Effector CD4-positive, alpha-beta T cell (primary cell): Measurements from ENCODE around the gene ABCD1.
"Not testable (repeated sequence)": the region's sequence is repeated elsewhere in the genome, so short reads cannot be mapped to it uniquely, and the experiment has no call there.

Experiments
- DNase-seq: peaks from one replicate; pipeline ENCODE4 v3.0.0-alpha.2; 2020

The ABCD1 gene

GRCh38 chrX:153714256-153714655 lies 10.4 kb upstream of the ABCD1 start:
- DNase-seq, result no peak

- no peak for DNase-seq
Observed at GRCh38 chrX:153717445-153717844, 7.2 kb upstream of the ABCD1 start.

GRCh38 chrX:153719238-153719637 lies 5.4 kb upstream of the ABCD1 start:
- no peak for DNase-seq

GRCh38 chrX:153719701-153720100 lies 5.0 kb upstream of the ABCD1 start:
- no peak for DNase-seq

- no peak for DNase-seq
Observed at GRCh38 chrX:153722704-153723350, 1.8 kb upstream of the ABCD1 start.

- DNase-seq, result peak; percentile 56
Observed at GRCh38 chrX:153723351-153724251, 1.1 kb upstream of the ABCD1 start.

GRCh38 chrX:153725039-153725831 lies 579 bp downstream of the ABCD1 start:
- no peak for DNase-seq

GRCh38 chrX:153725832-153726285 lies 1.2 kb downstream of the ABCD1 start:
- no peak for DNase-seq

- DNase-seq, result no peak
Observed at GRCh38 chrX:153726286-153727122, 1.8 kb downstream of the ABCD1 start.

- no peak for DNase-seq
Observed at GRCh38 chrX:153727123-153727931, 2.7 kb downstream of the ABCD1 start.

- DNase-seq, result no peak
Observed at GRCh38 chrX:153728095-153728494, 3.4 kb downstream of the ABCD1 start.

- no peak for DNase-seq
Observed at GRCh38 chrX:153728951-153729631, 4.4 kb downstream of the ABCD1 start.

GRCh38 chrX:153730115-153730514 lies 5.5 kb downstream of the ABCD1 start:
- DNase-seq, result not testable (repeated sequence)

- no peak for DNase-seq
Observed at GRCh38 chrX:153731117-153731844, 6.6 kb downstream of the ABCD1 start.

GRCh38 chrX:153731845-153732215 lies 7.2 kb downstream of the ABCD1 start:
- no peak for DNase-seq

- DNase-seq, result no peak
Observed at GRCh38 chrX:153732401-153732800, 7.7 kb downstream of the ABCD1 start.

- DNase-seq, result no peak
Observed at GRCh38 chrX:153733651-153734240, 9.1 kb downstream of the ABCD1 start.

GRCh38 chrX:153734871-153735270 lies 10.2 kb downstream of the ABCD1 start:
- DNase-seq, result no peak

- DNase-seq, result no peak
Observed at GRCh38 chrX:153735274-153735673, 10.6 kb downstream of the ABCD1 start.
